GM18873 (cell line): ENCODE results near the gene C1QL1.

Experiments used
- ATAC-seq: cut with Tn5 transposase; IDR thresholded peaks from one replicate; pipeline ENCODE4 v1.9.1; 2021; ENCODE audit warnings: mild to moderate bottlenecking, moderate library complexity, moderate number of reproducible peaks; ENCODE audit not compliant: unreplicated experiment, low FRiP score

Gene C1QL1

DNA sequence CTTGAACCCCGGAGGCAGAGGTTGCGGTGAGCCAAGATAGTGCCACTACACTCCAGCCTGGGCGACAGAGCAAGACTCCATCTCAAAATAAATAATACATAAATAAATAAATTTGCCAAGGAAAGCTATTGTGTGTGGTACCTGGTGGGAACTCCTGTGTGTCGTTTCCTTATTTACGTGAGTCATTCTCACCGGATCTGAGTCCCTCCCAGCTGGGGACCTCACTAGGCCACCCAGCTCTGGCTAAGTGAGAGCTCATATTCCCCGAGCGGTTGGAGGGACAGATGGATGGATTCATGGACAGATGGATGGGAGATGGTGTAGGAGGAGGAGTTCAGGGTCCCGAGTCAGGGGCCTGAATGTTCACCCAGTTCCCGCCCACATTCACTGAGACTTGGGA, 22.9 kb upstream of the C1QL1 start:
- no peak for ATAC-seq

DNA sequence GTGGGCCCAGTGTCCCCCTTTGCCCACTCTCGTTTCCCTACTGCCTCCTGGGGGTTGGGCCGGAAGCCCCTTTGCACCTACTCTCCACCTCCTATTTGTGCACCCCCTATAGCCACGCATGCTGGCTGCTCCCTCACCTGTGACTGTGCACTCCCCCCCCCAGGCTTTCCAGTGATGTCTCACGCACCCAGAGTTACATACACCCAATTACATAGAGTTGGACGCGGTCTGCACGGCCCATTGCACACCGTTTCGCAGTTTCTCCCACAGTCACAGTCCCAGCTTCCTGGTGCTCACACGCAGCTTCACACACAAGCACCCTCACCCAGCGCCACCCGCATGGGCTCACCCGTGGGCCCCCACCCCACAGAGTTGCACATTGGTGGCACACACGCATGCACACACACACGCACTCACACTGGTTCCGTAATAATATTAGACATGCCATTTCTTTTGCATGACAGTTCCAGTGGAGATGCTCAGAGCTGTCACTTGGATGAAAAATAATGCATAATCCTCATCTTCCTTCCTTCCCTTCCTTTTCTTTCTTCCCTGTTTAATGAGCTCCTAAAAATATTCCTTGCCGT, 21.5 kb upstream of the C1QL1 start:
- no peak for ATAC-seq

DNA sequence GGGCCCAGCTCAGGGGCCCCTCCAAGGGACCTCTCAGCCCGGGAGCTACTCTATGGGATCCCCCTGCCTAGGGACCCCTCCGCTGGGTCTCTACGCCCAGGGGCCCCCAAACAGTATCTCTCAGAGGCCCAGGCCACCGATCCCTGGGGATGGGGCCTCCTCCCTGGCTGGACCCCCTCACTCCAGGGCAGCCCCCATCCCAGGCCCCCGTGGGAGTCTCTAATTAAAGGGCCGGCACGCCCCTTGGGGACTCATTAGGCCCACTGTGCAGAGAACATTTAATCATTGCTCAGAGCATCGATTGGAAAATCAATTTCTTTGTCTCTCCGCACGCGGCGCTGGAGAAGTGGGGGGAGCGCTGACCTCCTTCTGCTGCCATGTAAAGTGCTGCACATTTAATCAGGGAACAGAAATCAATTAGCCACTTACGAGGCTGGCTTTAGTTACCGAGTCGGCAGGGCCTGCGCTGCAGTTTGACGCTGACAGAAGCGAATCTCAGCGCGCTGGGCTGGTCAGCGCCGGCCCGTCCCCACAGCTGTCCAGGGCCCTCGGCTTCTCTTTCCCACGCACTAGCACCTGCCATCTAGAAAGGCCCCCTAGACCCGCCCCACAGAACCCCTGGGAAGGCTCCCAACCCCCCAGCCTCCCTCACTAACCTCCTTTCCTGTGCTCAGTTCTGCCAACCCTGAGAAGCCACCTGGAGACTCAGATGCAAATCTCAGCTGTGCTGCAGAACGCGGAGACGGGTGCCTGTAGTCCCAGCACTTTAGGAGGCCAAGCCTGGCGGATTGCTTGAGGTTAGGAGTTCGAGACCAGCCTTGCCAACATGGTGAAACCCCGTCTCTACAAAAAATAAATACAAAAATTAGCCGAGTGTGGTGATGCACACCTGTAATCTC, 20.2 kb upstream of the C1QL1 start:
- ATAC-seq, result no peak

DNA sequence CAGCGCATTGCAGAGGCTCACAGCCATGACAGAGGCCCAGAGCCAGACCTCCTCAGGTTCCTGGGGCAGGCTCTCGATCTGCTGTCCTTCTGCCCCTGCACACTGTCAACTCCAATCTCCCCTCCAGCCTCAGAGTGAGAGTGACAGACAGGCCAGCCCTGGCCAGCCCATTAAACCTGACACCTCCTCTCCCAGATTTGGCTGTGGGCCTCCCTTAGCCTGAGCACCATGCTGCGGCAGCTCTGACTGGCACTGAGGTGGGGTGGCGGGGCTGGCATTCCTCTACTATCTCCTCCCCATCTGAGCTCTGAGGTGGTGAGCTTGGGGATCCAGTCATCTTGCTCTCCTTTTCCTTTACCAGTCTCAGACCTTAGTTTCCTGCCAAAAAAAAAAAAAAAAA, 15.5 kb upstream of the C1QL1 start:
- no peak for ATAC-seq

DNA sequence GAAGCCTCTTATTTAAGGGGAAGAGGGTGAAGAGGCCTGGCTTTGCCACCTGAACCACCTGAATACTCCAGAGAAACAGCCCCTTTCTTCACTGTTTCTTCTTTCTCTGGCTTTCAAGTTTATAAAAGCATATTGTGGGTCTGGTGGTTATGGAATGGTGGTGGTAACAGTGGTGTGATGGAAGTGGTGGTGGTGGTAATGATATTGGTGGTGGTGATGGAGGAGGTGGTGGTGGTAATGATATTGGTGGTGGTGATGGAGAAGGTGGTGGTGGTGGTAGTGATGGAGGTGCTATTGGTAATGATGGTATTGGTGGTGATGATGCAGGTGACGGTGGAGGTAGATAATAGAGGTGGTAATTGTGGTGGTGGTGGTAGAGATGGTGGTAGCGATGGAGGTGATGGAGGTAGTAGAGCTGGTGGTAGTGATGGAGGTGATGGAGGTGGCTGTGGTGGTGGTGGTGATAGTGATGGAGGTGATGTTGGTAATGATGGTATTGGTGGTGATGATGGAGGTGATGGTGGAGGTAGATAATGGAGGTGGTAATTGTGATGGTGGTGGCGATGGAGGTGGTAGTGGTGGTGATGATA, 14.1 kb upstream of the C1QL1 start:
- no peak for ATAC-seq

DNA sequence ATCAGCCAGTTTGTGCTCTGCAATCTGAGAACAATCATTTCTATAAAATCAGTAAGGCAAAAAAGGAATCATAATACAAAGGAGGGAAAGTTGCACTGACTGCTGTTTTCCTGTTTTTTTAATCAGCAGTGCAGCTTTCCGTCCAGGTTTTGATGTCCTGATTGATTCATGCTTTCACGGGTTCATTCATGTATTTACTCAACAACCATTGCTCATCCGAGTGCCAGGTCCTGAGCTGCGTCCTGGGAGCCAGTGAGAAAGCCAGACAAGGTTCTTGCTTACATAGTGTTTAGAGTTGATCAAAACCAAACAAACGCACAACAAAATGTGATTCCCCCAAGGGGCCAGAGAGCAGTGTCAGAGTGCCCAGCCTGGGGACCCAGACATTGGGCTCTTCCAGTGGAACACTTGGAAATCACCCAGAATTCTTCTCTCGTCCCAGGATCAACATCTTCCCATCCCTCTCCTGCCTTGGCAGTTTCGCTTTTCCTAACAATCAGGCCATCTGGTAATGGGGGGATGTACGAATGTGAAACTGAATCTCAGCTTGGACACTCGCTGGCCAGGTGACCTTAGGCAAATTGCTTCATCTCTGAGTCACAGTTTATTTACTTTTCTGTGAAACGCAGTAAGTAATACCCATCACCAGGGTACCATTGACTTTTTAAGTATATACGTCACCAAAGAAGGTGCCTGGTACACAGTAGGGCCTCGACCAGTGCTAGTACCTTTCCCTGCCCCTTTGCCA, 13.3 kb upstream of the C1QL1 start:
- no peak for ATAC-seq

DNA sequence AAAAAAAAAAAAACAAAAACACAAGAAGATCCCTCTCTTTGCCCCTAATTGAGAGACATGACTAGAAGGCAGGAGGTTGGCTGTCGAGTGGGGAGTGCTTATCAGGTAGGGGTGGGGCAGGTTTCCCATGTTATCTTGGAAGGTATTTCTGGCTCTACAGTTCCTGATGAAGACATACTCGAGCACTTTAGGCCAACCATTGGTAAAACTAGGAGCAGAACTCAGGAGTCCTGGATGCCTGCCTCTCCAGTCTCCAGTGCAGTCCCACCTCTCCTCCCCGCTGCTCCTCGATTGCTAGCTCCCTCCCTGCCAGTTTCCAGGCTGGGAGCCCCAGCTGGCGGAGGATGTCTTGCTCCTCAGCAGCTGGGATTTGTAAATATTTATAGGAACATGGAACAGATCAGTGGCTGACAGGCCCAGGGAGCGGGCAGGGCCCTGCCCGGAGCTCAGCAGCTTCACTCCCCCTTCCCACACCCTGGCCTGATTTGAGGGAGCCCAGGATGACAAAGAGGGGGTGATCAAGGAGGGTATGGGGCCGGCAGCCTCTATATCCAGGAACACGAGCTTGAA, 11.4 kb upstream of the C1QL1 start:
- no peak for ATAC-seq

DNA sequence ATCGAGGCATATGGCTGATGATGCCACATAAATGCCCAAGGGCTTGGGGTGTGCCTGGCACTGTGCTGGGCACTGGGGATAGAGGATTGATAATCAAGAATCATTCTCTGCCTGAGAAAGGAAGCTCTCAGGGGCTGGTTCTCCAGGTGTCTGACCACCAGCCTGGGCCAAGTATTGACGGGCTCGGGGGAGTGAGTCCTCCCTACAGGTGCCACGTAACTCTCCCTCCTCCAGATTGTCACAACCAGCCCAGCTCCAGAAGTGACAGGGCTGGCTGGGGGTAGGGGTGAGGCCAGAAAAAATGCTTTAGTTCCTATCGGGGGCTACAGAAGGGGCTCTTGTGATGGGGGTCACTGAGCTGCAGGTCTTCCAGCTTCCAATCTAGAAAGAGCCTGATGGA, 10.7 kb upstream of the C1QL1 start:
- no peak for ATAC-seq

DNA sequence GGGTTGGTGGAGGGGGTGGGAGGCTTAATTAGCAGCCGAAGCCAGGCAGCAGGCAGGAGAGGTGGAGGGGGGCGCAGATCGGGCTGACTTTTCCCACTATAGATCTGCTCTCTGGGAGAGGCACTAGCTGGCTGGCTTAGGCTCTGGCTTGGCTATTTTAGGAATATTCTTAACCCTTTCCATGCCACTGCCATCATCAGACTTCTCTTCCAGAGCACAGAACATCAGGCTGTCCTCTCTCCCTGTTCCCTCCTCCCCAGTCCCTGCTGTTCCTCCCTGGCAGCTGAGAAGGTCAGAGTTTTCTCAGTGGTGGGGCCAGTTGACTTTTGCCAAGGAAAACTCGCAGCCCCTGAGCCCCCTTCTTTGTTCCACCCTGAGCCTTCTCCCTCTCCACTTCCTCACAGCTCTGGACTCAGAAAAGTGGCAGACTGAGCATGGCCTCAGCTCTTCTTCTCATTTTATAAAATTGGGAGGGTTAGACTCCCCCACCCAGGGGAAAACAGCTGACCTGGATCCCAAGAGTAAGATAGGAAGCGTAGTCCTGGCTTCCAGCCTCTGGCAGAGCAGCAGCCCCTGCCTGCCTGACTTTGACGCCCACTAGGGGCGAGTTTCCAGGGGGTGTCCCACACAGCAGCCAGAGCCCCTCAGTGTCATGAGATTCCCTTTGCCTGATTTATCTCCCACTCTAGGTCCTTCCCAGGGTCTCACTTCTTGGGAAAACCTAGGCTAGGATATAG, 9.9 kb upstream of the C1QL1 start:
- no peak for ATAC-seq

DNA sequence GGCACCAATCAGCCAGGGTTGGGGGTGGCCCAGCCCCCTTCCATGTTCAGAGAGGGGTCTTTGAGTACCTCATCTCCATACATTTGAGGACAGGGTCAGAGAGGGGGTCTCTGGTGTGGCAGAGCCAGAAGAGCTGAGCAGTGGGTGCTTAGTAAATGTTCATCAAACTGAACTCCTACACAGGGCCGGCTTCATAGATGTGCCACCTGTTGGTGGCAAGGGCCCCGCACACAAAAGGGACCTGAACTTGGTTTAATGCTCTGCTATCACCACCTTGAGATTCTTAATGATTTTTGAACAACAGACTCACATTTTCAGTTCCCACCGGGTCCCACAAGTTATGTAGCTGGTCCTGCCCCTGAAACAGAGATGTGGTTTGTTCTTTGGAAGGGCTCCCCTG, 9.0 kb upstream of the C1QL1 start:
- no peak for ATAC-seq

DNA sequence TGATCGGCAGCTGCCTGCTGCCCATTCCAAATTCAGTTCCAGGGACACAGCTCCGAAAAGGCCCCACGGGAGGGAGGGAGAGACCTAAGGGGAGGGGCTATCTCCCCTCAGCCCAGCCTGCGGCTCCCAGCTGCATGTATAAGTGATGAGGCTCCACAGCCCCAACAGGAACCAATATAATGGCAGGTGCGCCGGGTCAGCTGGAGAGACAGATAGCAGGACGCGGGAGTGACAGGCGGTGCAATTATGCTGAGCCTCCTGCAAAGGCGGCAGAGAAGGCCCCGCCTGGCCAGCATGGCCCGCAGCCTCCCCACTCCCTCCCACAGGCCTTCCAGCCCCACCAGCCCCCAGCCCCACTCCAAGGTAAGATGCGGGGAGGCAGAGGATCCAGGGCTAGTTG, 8.1 kb upstream of the C1QL1 start:
- no peak for ATAC-seq

DNA sequence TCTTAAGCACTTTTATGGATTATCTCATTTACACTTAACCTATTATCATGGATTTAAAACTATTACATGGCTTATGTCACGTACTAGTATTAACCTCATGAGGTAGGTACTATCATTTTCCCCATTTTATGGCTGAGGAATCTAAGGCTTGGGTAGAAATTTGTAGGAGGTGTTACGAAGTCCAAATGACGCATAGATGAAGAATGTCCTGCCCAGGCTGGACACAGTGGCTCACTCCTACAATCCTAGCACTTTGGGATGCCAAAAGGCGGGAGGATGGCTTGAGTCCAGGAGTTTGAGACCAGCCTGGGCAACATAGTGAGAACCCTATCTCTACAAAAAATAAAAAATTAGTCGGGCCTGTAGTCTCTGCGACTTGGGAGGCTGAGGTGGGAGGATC, 4.8 kb upstream of the C1QL1 start:
- ATAC-seq, result no peak

DNA sequence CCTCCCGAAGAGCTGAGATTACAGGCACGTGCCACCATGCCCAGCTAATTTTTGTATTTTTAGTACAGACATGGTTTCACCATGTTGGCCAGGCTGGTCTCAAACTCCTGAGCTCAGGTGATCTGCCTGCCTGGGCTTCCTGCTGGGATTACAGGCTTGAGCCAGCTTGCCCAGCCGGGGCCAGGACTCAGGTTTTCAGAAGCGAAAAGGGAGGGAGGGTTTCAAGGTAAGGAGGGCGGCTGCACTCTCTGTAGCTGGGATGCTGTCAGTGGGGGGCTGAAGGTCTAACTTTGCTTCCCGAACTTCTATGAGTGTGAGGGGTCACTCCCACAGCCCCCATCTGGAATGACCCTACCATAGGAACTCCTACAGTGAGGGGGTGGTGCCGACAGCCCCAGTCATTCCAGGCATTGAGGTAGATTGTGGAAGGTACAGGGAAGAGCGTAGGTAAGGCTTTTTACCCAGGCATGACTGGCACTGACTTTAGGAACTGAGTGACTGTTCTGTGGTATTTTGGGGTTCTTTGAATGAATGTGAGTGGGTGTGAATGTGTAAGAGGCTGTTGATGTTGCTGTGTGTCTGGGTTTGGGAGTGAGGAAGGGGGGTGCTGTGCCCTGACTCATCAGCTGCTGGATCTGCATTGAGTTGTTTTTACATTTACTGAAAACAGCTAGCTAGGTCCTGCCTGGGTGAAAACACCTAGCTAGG, 3.8 kb upstream of the C1QL1 start:
- no peak for ATAC-seq

DNA sequence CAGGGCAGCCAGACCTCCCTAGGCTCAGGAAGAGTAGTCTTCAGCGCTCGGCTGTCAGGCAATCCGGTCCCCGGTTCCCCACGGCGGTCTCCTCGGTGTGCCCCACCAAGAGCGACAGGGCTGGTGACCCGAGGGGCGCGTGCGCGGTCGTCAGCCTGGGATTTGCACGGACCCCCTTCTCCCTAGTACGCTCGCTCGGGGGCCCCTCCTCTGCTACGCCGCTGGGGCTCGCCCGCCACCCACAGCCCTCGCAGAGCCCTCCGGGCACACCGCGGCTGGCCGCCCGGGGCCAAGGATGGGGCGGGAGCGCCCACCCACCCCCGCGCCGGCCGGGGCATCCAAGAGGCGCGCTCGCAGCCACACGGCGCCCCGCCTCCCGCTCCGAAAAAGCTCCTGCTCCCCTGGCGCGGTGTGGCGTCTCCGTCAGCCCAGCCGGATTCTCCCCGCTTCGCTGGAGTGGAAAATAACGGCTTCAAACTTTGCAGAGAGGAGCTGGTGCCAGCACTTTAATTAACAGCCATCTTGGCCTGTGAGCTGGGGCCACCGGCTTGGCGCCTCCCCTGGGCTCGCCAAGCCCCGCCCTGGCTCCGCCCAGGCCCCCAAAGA, 2.1 kb upstream of the C1QL1 start:
- no peak for ATAC-seq

DNA sequence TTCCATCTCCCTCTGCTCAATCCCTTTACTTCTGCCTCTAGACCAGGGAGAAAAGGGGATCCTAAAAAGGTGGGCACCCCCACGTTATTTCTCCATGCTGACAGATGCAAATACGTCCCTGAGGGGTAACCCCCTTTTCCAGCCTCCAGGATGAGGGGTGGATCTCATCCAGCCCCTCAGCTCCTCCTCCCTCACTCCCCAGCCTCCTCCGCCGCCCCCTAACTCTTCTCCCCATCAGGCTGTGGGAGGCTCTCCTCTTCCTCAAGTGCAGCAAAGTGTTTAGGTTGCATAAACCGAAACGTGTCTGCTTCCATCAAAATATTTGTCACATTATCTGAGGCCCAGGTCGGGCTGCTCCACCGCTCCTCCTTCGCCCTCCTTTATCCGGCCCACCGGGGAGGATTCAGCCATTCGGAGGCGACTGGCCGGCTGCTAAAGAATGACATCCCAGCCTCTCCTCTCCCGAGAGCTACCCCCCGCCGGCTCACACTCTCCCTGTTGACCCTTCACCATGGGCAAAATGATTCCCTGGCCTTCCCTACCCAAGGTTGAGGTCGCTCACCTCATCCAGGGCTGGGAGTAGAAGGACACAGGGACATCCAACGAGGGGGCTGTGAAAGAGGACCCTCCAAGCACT, 1.2 kb upstream of the C1QL1 start:
- no peak for ATAC-seq

DNA sequence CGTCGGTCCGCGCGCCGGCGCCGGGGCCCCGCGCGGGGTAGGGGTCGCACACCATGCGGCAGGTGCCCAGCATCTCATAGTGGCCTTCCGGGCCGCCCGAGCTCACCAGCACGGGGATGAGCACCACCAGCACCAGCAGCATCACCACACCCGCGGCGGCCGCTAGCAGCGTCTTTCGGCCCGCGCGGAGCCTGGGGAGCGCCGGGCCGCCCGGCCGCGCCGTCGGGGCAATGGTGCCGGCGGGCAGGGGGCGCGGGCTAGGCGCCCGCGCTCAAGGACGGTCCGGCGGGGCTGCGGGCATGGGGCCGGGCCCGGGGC, 237 bp downstream of the C1QL1 start:
- ATAC-seq, result no peak

DNA sequence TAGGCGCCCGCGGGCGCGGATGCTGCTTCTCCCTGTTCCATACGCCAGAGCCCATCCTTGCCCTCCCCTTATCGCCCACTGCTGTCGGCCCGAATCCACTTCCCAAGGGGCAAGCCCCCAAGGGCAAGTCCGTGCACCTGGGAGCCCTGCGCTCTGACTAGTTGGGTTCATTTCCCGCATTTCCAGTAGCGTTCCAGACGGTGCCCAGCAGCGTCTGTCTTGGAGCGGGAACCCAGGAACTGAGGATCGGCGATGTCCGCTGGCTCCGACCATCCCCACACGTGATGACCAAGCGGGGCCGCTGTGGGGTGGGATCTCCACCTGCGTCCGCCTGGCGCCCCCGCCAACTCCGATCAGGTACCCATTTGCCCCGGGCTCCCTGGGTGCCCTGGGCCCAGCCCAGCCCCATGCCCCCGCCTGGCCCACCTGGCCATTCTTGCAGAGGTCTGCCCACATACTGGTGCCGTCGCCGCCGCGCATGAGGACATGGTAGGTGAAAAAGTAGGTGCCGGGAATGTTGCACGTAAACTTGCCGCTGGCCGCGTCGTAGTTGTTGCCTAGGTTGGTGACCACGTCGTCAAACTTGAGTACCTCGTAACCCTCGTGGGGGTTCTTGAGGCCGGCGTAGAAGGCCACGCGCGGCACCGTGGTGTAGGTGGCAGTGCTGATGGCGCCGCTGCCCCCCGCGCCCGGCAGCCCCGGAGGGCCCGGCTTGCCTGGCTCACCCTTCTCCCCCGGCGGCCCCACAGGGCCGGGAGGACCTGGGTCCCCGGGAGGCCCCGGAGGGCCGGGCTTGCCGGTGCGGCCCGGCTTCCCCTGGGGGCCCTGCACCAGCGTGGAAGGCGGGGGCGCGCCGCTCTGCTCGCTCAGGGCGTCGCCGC, 837 bp downstream of the C1QL1 start:
- no peak for ATAC-seq
